K562 (cell line): ENCODE data around the gene KHDC3L. TPM values are rescaled to one million over a fixed set of nuclear protein-coding genes. Genes with fewer than 3 reads are reported as not detected.

ENCODE experiments used
- ARID1B ChIP-seq: fragments of 450-650 bp; IDR thresholded peaks from 2 replicates; pipeline ENCODE4 v1.6.1; 2016; ENCODE audit warnings: antibody characterized with exemption, mild to moderate bottlenecking, inconsistent platforms
- ARID2 ChIP-seq: fragments of 450-650 bp; IDR thresholded peaks from 2 replicates; pipeline ENCODE4 v1.6.1; 2017; ENCODE audit warnings: antibody characterized with exemption, mild to moderate bottlenecking
- ATF7 ChIP-seq: fragments of 450-650 bp; IDR thresholded peaks from 2 replicates; pipeline ENCODE4 v1.7.1; 2014; ENCODE audit warnings: mild to moderate bottlenecking, moderate library complexity
- BRD9 ChIP-seq: fragments of 450-650 bp; IDR thresholded peaks from 2 replicates; pipeline ENCODE4 v1.6.1; 2018; ENCODE audit warnings: low read depth; ENCODE audit not compliant: partially characterized antibody
- ELK1 ChIP-seq: sonication (generic); formaldehyde crosslinking; IDR thresholded peaks from 2 replicates; pipeline ENCODE4 v1.8.1; 2022; ENCODE audit warnings: missing genetic modification reagents
- ETV1 ChIP-seq: fragments of 450-650 bp; conservative IDR thresholded peaks from 2 replicates; pipeline ENCODE4 v1.6.1; 2016; ENCODE audit warnings: missing genetic modification characterization, control low read depth, low read depth, missing compliant biosample characterization
- GTF2B ChIP-seq: IDR thresholded peaks from 2 replicates; pipeline ENCODE4 v1.6.1; 2011; ENCODE audit not compliant: insufficient read length; ENCODE audit errors: extremely low read depth
- HOMEZ ChIP-seq: fragments of 250-450 bp; sonication (Bioruptor Pico); IDR thresholded peaks from 2 replicates; pipeline ENCODE4 v1.4.0; 2020; ENCODE audit warnings: mild to moderate bottlenecking, moderate library complexity
- KLF13 ChIP-seq: fragments of 450-650 bp; IDR thresholded peaks from 2 replicates; pipeline ENCODE4 v1.6.1; 2016; ENCODE audit warnings: missing genetic modification characterization, low read depth, mild to moderate bottlenecking, missing compliant biosample characterization, moderate library complexity, borderline replicate concordance
- MBD2 ChIP-seq: sonication (generic); IDR thresholded peaks from 2 replicates; pipeline ENCODE4 v1.6.1; 2016; ENCODE audit warnings: low read depth, borderline replicate concordance
- MYNN ChIP-seq, 2 experiments: sonication (generic); formaldehyde crosslinking in 1 of 2; IDR thresholded peaks; 2 replicates each; pipeline versions ENCODE4 v1.5.0 to v1.6.1; 2016 to 2020; ENCODE audit warnings: antibody characterized with exemption in 1 of 2, missing genetic modification reagents in 1 of 2
- NFE2 ChIP-seq: IDR thresholded peaks from 2 replicates; pipeline ENCODE4 v1.6.1; 2014; ENCODE audit warnings: antibody characterized with exemption, low read depth
- PCBP1 ChIP-seq: fragments of 200-400 bp; formaldehyde crosslinking; IDR thresholded peaks from 2 replicates; pipeline ENCODE4 v1.6.1; 2018; ENCODE audit warnings: mild to moderate bottlenecking, low read depth, low read length; ENCODE audit not compliant: poor library complexity, severe bottlenecking
- RBM39 ChIP-seq: fragments of 200-400 bp; formaldehyde crosslinking; optimal IDR thresholded peaks from 2 replicates; pipeline ENCODE3; 2018; ENCODE audit warnings: low read depth, low read length
- RFX7 ChIP-seq: fragments of 250-450 bp; sonication (Bioruptor Pico); IDR thresholded peaks from 2 replicates; pipeline ENCODE4 v1.5.1; 2021; ENCODE audit warnings: mild to moderate bottlenecking
- TCF3 ChIP-seq: sonication (generic); formaldehyde crosslinking; IDR thresholded peaks from 2 replicates; pipeline ENCODE4 v1.4.0; 2020; ENCODE audit warnings: mild to moderate bottlenecking, missing genetic modification reagents
- TRIM28 ChIP-seq: fragments of 450-650 bp; IDR thresholded peaks from 2 replicates; pipeline ENCODE4 v1.6.1; 2017
- ZEB2 ChIP-seq: fragments of 450-650 bp; IDR thresholded peaks from 2 replicates; pipeline ENCODE4 v1.6.1; 2016
- ZNF124 ChIP-seq: sonication (generic); formaldehyde crosslinking; IDR thresholded peaks from 2 replicates; pipeline ENCODE4 v1.8.1; 2022; ENCODE audit warnings: missing genetic modification reagents
- ZNF324 ChIP-seq: fragments of 250-450 bp; sonication (Bioruptor Pico); IDR thresholded peaks from 2 replicates; pipeline ENCODE4 v1.4.0; 2020; ENCODE audit warnings: mild to moderate bottlenecking
- ZNF395 ChIP-seq: fragments of 200-800 bp; sonication (Bioruptor generic); IDR thresholded peaks from 2 replicates; pipeline ENCODE4 v1.6.1; 2017; ENCODE audit warnings: missing genetic modification characterization, missing compliant biosample characterization
- ZNF778 ChIP-seq: fragments of 450-650 bp; formaldehyde crosslinking; IDR thresholded peaks from 2 replicates; pipeline ENCODE4 v1.4.0; 2020; ENCODE audit warnings: mild to moderate bottlenecking, moderate library complexity
- polyA plus RNA-seq, 8 experiments: library from polyadenylated mRNA; depleted of rRNA in 4 of 8; stranded (reverse) in 5 of 8; unstranded in 3 of 8; fragments of >200 nt; fragmentation: Nextera tagmentation in 2 of 8; fragmentation: Illumina TruSeq in 1 of 8; extraction: Ambion mirVana in 2 of 8; extraction: Trizol in 1 of 8; gene quantifications; 2 replicates each; pipeline versions ENCODE4 v1.2.1 to v1.2.3, GENCODE V29; 2011 to 2014; ENCODE audit warnings: inconsistent platforms in 1 of 8, missing spikeins in 1 of 8
- total RNA-seq, 7 experiments: library from RNA; depleted of rRNA in 6 of 7; stranded (reverse); fragments of >200 nt in 6 of 7; fragmentation: Illumina TruSeq in 2 of 7; extraction: Trizol in 2 of 7; gene quantifications; 2 replicates each; pipeline versions ENCODE4 v1.2.1 to v1.2.3, GENCODE V29; 2011 to 2021; ENCODE audit warnings: low replicate concordance in 1 of 7
- TF ChIP-seq, protein P1 (sequence below): fragments of 450-650 bp; IDR thresholded peaks from 2 replicates; pipeline ENCODE4 v1.6.1; 2016; ENCODE audit warnings: antibody characterized with exemption

The KHDC3L gene
- total and polyA plus RNA-seq, 9 of the 15 experiments (the other 6 are each of a cell fraction or from before 2014, with no cell fraction given): not detected

GRCh38 chr6:73388800-73389512, 26.5 kb downstream of the KHDC3L start (continued):
- TF ChIP-seq TRIM28 (peak; percentile 57; the same call in 1 of the 2 replicates), RFX7 (no peak), GTF2B (peak; percentile 58), ZNF778 (CRISPR knock-in tag) (no peak), ZNF395 (CRISPR knock-in tag) (0 out of 2 replicates have a peak, but pooled peaks have one; percentile 55), RBM39 (peak; percentile 73), ZEB2 (peak; percentile 74), PCBP1 (no peak), ZNF324 (CRISPR knock-in tag) (no peak), TCF3 (CRISPR knock-in tag) (0 out of 2 replicates have a peak, but pooled peaks have one; percentile 32), NFE2 (peak; percentile 6; the same call in 1 of the 2 replicates), MYNN (IDR thresholded peaks at IDR 0.05) (peak; percentile 23; the same call in 1 of the 2 replicates), MYNN (CRISPR knock-in tag; IDR thresholded peaks at IDR 0.05) (no peak), MBD2 (peak; percentile 63; the same call in 1 of the 2 replicates), KLF13 (tag) (no peak), ZNF124 (CRISPR knock-in tag) (no peak), BRD9 (peak; percentile 84), ELK1 (CRISPR knock-in tag) (no peak), ARID2 (0 out of 2 replicates have a peak, but pooled peaks have one; percentile 20), ETV1 (tag) (peak; percentile 97), ATF7 (peak; percentile 42; the same call in 1 of the 2 replicates), ARID1B (peak; percentile 69), HOMEZ (CRISPR knock-in tag) (no peak)
- TF ChIP-seq, protein P1, sequence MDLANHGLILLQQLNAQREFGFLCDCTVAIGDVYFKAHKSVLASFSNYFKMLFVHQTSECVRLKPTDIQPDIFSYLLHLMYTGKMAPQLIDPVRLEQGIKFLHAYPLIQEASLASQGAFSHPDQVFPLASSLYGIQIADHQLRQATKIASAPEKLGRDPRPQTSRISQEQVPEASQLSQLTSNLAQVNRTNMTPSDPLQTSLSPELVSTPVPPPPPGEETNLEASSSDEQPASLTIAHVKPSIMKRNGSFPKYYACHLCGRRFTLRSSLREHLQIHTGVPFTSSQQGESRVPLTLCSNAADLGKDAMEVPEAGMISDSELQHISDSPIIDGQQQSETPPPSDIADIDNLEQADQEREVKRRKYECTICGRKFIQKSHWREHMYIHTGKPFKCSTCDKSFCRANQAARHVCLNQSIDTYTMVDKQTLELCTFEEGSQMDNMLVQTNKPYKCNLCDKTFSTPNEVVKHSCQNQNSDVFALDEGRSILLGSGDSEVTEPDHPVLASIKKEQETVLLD: peak; percentile 50; the same call in 1 of the 2 replicates
